Endothelial cell of umbilical vein (primary cell): ENCODE data around the gene NONO. TPM values are rescaled to one million over a fixed set of nuclear protein-coding genes. Genes with fewer than 3 reads are reported as not detected.

Experiments
- BruUV-seq: library from RNA; stranded (reverse); fragments of 400-500 nt; replicated peaks from 2 replicates; lab custom pipeline; 2021; lab: Mats Ljungman, UMichigan
- CTCF ChIA-PET: fragments of 300-600, 350-600 bp; sonication (Branson Sonifier 250); formaldehyde crosslinking; loops from one replicate; lab custom pipeline; 2021; ENCODE audit warnings: antibody characterized with exemption, inconsistent platforms; lab: Charles Lee
- POLR2A ChIA-PET: fragments of 300-600, 350-600 bp; sonication (Branson Sonifier 250); formaldehyde crosslinking; loops from one replicate; lab custom pipeline; 2021; ENCODE audit warnings: antibody characterized with exemption, inconsistent platforms; lab: Charles Lee
- DNase-seq: peaks from one replicate; pipeline ENCODE4 v3.0.0-alpha.2; 2011; ENCODE audit warnings: low read depth, low spot score
- FAIRE-seq: peaks from 2 replicates; lab custom pipeline; 2011; peaks lifted over from hg19 to GRCh38; lab: Jason Lieb, UNC
- H2AFZ ChIP-seq: 2 replicates; pipeline ENCODE4 v1.6.0; 2012; ENCODE audit warnings: low read depth, low read length, control low read depth, inconsistent platforms
- H3K27ac ChIP-seq: 2 replicates; pipeline ENCODE4 v1.5.1; 2011; ENCODE audit warnings: low read depth, mild to moderate bottlenecking, control low read depth, low read length, moderate library complexity; ENCODE audit not compliant: insufficient read depth
- H3K27me3 ChIP-seq, 2 experiments: 2 replicates each; pipeline versions ENCODE4 v1.6.0 to v1.6.1; 2011; ENCODE audit warnings: low read length in 2 of 2, mixed read lengths in 1 of 2; ENCODE audit not compliant: control insufficient read depth in 2 of 2, insufficient read depth in 2 of 2
- H3K36me3 ChIP-seq, 2 experiments: 2 replicates in 1 of 2; 3 replicates in 1 of 2; pipeline ENCODE4 v1.5.1; 2011; ENCODE audit warnings: low read length in 2 of 2, mild to moderate bottlenecking in 1 of 2, moderate library complexity in 1 of 2; ENCODE audit not compliant: control insufficient read depth in 2 of 2, insufficient read depth in 2 of 2; ENCODE audit errors: extremely low read depth in 1 of 2
- H3K4me1 ChIP-seq: 3 replicates; pipeline ENCODE4 v1.5.1; 2011; ENCODE audit warnings: mild to moderate bottlenecking, low read length; ENCODE audit not compliant: control insufficient read depth, insufficient read depth; ENCODE audit errors: extremely low read depth
- H3K4me2 ChIP-seq: 2 replicates; pipeline ENCODE4 v1.6.1; 2011; ENCODE audit warnings: low read length, control low read depth, mixed read lengths; ENCODE audit not compliant: insufficient read depth
- H3K4me3 ChIP-seq, 3 experiments: fragments of 200-600 bp in 1 of 3; sonication (generic), shearing (Covaris generic) in 1 of 3; replicated peaks in 1 of 3; 2 replicates each; pipeline ENCODE4 v1.5.1; 2011 to 2016; ENCODE audit warnings: control low read depth in 3 of 3, low read length in 3 of 3, mild to moderate bottlenecking in 2 of 3, inconsistent platforms in 1 of 3, low read depth in 1 of 3, moderate library complexity in 1 of 3; ENCODE audit not compliant: insufficient read depth in 1 of 3
- H3K79me2 ChIP-seq: 2 replicates; pipeline ENCODE4 v1.6.0; 2012; ENCODE audit warnings: low read length, inconsistent platforms; ENCODE audit not compliant: control insufficient read depth, insufficient read depth
- H3K9ac ChIP-seq: replicated peaks from 2 replicates; pipeline ENCODE3; 2011; ENCODE audit warnings: low read length, control low read depth; ENCODE audit not compliant: insufficient read depth; ENCODE audit errors: extremely low read depth
- H3K9me1 ChIP-seq: replicated peaks from 3 replicates; pipeline ENCODE4 v1.6.0; 2011; ENCODE audit warnings: mild to moderate bottlenecking, low read length; ENCODE audit not compliant: control insufficient read depth, insufficient read depth; ENCODE audit errors: extremely low read depth
- H3K9me3 ChIP-seq: replicated peaks from 2 replicates; pipeline ENCODE4 v1.5.1; 2012; ENCODE audit warnings: low read length, inconsistent platforms; ENCODE audit not compliant: control insufficient read depth, insufficient read depth
- H4K20me1 ChIP-seq: replicated peaks from 2 replicates; pipeline ENCODE3; 2011; ENCODE audit warnings: mild to moderate bottlenecking, low read length; ENCODE audit not compliant: control insufficient read depth, insufficient read depth; ENCODE audit errors: extremely low read depth
- CTCF ChIP-seq, 2 donors: IDR thresholded peaks; 1 replicate in 1 of 2; 2 replicates in 1 of 2; pipeline ENCODE4 v1.5.1; 2011; ENCODE audit warnings: low read length in 2 of 2, mild to moderate bottlenecking in 2 of 2, moderate library complexity in 2 of 2, control low read depth in 1 of 2, inconsistent platforms in 1 of 2, low read depth in 1 of 2; ENCODE audit not compliant: insufficient read depth in 1 of 2; ENCODE audit errors: extremely low read depth in 1 of 2
- EZH2 ChIP-seq: IDR thresholded peaks from 2 replicates; pipeline ENCODE4 v1.6.1; 2012; ENCODE audit warnings: borderline replicate concordance, low read depth, mild to moderate bottlenecking, moderate library complexity, low read length, inconsistent platforms; ENCODE audit not compliant: severe bottlenecking
- FOS ChIP-seq: IDR thresholded peaks from 2 replicates; pipeline ENCODE4 v1.6.1; 2011; ENCODE audit warnings: mild to moderate bottlenecking, low read length, moderate library complexity, borderline replicate concordance; ENCODE audit not compliant: insufficient read depth
- GATA2 ChIP-seq: IDR thresholded peaks from 2 replicates; pipeline ENCODE4 v1.7.0; 2011; ENCODE audit warnings: low read depth, mild to moderate bottlenecking, moderate library complexity, mixed read lengths, low read length; ENCODE audit not compliant: insufficient read length, insufficient read depth
- JUN ChIP-seq: IDR thresholded peaks from 2 replicates; pipeline ENCODE4 v1.6.1; 2011; ENCODE audit warnings: borderline replicate concordance, low read depth; ENCODE audit not compliant: insufficient read length, insufficient read depth
- MAX ChIP-seq: IDR thresholded peaks from 2 replicates; pipeline ENCODE4 v1.6.1; 2011; ENCODE audit not compliant: insufficient read depth, insufficient read length
- MYC ChIP-seq: IDR thresholded peaks from one replicate; pipeline ENCODE4 v1.6.1; 2011; ENCODE audit warnings: mild to moderate bottlenecking, low read depth, low read length
- POLR2A ChIP-seq: IDR thresholded peaks from 2 replicates; pipeline ENCODE4 v1.6.1; 2012; ENCODE audit warnings: low read depth, mild to moderate bottlenecking, control low read depth, low read length
- POLR2AphosphoS5 ChIP-seq: IDR thresholded peaks from 2 replicates; pipeline ENCODE4 v1.6.1; 2012; ENCODE audit warnings: low read depth, mild to moderate bottlenecking, control low read depth, low read length, moderate library complexity; ENCODE audit not compliant: insufficient read depth
- dilution Hi-C: fragments of 300-500 bp; cut with MboI; formaldehyde crosslinking; loops from one replicate; pipeline ENCODE4 v1.15.0; 2019; ENCODE audit warnings: low sequenced_read_pairs; ENCODE audit not compliant: extremely low pct_ligation_motif_present
- intact Hi-C: fragments of 100-400 bp; cut with micrococcal nuclease; formaldehyde crosslinking; loops from one replicate; pipeline ENCODE4 v1.10.0; 2022
- polyA plus RNA-seq, 4 experiments: library from polyadenylated mRNA; depleted of rRNA in 3 of 4; stranded (reverse) in 3 of 4; unstranded in 1 of 4; fragments of >200 nt; gene quantifications; 2 replicates each; pipeline versions ENCODE4 v1.2.1 to v1.2.3, GENCODE V29; 2011 to 2012; ENCODE audit warnings: missing spikeins in 1 of 4
- total RNA-seq: library from RNA; stranded (reverse); gene quantifications from 2 replicates; pipeline ENCODE4 v1.2.3, GENCODE V29; 2021

Gene NONO
- total and polyA plus RNA-seq, 2 donors (not counting 3 experiments of a cell fraction or from before 2014, with no cell fraction given) = 249 to 466 TPM

GRCh38 chrX:71235482-71235881 is 48.0 kb upstream of the NONO start:
- ChIA-PET POLR2A (no interaction called here), CTCF (no interaction called here)
- Histone ChIP-seq H3K27ac (no peak overlapping the region), H4K20me1 (no peaks in the 10 kb centered on the region), H3K36me3 (peaks cover 0 to 5% of the 10 kb centered on the region in 2 experiments), H3K4me3 (no peak overlapping the region), H3K27me3 (no peaks in the 10 kb centered on the region), H2AFZ (no peak overlapping the region), H3K4me1 (no peaks in the 10 kb centered on the region), H3K79me2 (no peaks in the 10 kb centered on the region), H3K9ac (no peak overlapping the region), H3K9me1 (no peaks in the 10 kb centered on the region), H3K9me3 (no peaks in the 10 kb centered on the region), H3K4me2 (no peak overlapping the region)
- intact Hi-C loops = no loop called here
- no peak for DNase-seq
- dilution Hi-C loops = no loop called here
- TF ChIP-seq POLR2A (no peak), FOS (no peak), JUN (no peak), CTCF (IDR thresholded peaks at IDR 0.05; ENCODE audit: extremely low read depth in 1 of 2, insufficient read depth in 1 of 2, low read depth in 1 of 2, low read length in 2 of 2) (no peak), MYC (no peak), EZH2 (no peak), MAX (no peak), POLR2AphosphoS5 (no peak), GATA2 (no peak)
- BruUV-seq = no TSS peak
- no peak for FAIRE-seq
